A549 treated with CORT108297 at 1 μM for 4 hours (cell line): ENCODE measurements around the gene STAT6. TPM values are rescaled to one million over a fixed set of nuclear protein-coding genes. Genes with fewer than 3 reads are reported as not detected.

ENCODE experiments used
- total RNA-seq: library from RNA; stranded (reverse); fragments of 200-300 nt; extraction: Qiagen RNA extraction; gene quantifications from 5 replicates; pipeline ENCODE4 v1.2.3, GENCODE V29; 2022

The STAT6 gene, protein sequence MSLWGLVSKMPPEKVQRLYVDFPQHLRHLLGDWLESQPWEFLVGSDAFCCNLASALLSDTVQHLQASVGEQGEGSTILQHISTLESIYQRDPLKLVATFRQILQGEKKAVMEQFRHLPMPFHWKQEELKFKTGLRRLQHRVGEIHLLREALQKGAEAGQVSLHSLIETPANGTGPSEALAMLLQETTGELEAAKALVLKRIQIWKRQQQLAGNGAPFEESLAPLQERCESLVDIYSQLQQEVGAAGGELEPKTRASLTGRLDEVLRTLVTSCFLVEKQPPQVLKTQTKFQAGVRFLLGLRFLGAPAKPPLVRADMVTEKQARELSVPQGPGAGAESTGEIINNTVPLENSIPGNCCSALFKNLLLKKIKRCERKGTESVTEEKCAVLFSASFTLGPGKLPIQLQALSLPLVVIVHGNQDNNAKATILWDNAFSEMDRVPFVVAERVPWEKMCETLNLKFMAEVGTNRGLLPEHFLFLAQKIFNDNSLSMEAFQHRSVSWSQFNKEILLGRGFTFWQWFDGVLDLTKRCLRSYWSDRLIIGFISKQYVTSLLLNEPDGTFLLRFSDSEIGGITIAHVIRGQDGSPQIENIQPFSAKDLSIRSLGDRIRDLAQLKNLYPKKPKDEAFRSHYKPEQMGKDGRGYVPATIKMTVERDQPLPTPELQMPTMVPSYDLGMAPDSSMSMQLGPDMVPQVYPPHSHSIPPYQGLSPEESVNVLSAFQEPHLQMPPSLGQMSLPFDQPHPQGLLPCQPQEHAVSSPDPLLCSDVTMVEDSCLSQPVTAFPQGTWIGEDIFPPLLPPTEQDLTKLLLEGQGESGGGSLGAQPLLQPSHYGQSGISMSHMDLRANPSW
- 42.7 to 55.1 TPM (median 54.2 TPM) in 5 replicates for total RNA-seq

GRCh38 chr12:57111031-57111734 is at the start of gene STAT6:
Gene STAT6, minus strand, starts transcription at chr12:57111362. Its CDS starts 3,084 bp downstream, at chr12:57108278.

GRCh38 chr12:57146961-57147944 is 36.1 kb upstream of the STAT6 start, which contains the start of gene LRP1-AS:
Gene LRP1-AS, minus strand, starts transcription at chr12:57147619.

DNA sequence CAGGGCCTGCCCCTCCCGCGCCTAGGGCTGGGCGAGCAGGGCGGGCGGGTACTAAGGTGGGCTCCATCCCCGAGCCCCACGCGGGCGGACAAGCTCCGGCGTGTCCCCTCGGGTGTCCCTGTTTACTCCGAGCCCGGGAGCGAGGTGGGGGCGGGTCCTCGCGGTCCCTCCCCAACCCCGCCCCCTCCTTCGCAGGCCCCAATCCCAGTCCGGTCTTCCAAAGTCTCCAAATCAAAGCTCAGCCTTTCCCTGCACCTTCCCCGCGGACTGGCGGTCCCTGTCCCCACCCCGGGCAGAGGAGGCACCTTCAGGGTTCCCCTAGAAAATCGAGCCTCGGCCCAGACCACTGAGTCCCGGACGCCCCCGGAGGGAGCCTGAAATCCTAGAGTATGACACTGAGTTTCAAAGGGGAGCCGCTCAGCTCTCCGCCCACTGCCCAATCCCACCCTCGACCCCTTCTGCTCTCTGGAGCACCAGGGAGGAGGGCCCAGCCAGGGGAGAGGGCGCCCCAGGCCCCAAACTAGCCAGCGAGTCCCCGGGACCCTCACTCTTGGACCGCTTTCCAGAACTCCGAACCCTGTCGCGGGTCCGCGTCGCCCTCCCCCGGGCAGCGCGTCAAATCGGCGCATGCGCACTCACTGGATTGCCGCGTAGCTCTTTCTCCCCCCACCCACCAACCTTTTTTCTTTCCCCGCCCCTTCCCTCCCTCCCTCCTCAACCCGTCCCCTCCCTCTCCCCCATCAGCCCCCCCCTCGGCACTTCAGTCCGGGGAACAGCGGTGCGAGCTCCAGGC is 16.8 kb upstream of the STAT6 start, which contains the start of gene LRP1:
LRP1 (plus strand) TSS at position 758 of the 793 bp plus-strand sequence. CDS start 482 bp downstream, outside the sequence.

DNA sequence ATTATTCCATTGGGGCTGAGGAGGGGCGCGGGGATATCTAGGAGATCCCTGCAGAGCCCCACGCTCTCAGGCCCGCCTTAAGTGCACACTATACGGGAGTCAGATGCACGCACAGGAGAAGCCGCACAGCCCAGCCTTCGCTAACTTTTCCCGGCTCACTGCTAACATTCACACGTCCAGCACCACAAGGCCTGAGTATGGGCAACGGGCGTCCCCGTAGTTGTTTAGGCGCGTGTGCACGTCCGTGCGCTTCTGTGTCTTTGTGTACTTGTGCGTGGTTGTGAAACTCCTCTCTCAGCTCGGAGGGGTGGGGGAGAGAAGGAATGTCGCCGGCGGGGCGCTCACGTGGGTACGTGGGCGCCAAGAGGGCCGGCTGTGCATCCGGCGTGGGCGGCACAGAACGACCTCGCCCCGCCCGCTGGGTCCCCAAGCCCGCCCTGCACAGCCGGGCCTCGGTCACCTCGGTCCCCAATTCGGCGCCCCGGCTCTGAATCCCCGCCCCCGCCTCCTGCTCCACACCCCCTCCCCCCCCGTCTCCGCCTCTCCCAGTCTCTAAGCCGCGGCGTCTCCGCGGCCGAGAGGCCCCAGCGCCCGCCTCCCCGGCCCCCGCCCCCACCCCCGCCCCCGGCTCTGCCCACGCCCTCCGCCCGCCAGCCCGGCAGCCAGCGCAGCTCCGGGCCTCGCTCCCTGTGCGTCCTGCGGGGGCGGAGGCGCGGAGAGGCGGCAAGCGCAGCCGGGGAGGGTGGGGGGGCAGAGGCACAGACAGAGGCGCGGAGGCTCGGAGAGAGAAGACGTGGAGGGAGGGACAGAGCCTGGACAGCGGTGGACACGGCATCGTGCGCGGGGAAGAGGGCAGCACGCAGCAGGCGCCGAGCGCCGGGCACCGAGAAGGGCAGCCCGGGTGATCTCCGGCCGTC is 22.6 kb downstream of the STAT6 start, which contains the start of gene NAB2:
NAB2 (plus strand) TSS at position 761 of the 917 bp plus-strand sequence. CDS start 158 bp downstream, outside the sequence.

GRCh38 chr12:57078519-57079404 is 32.4 kb downstream of the STAT6 start, which contains the start of gene NEMP1:
Gene NEMP1, minus strand, starts transcription at chr12:57078791. Its CDS starts 46 bp downstream, at chr12:57078745.

DNA sequence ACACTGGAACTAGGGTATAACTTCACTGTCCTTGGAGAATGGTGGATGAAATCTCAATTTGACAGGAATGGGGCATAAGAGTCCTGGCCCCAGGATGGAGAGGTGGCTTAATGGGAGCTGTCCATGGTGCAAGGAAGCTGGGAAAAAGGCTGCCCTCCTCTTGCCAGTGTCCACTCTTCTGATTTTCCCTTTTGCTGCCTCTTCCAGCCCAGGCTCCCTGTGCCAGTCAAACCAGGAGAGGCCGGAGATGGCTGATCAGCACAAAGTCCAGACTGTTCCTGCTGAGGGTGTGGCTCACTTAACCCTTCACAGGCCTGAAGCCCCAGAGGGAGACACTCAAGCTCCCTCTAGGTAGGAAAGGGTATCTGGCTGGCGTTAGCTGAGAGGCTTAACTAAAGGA is 61.3 kb downstream of the STAT6 start, which contains the start of gene MYO1A:
MYO1A (minus strand) TSS at position 240 of the 400 bp plus-strand sequence. CDS start 1,806 bp downstream, outside the sequence.

Other genes with a start within 250 kb of the STAT6 start
- gene SDR9C7, start 177.0 kb downstream of the STAT6 start, total RNA-seq = not detected in 5 replicates
- 0.05 to 0.18 TPM (median 0.10 TPM) in 5 replicates for gene RDH16, start 153.8 kb downstream of the STAT6 start, total RNA-seq
- gene ZBTB39, start 104.8 kb downstream of the STAT6 start, total RNA-seq = 4.0 to 6.0 TPM (median 5.1 TPM) in 5 replicates
- gene TAC3, start 94.8 kb downstream of the STAT6 start, total RNA-seq = 0.11 to 0.20 TPM (median 0.13 TPM) in 3 of 5 replicates, not detected in the others
- gene MYO1A, start 61.2 kb downstream of the STAT6 start, total RNA-seq = 0.09 to 0.41 TPM (median 0.22 TPM) in 5 replicates
- 14.5 to 17.2 TPM (median 17.0 TPM) in 5 replicates for gene NEMP1, start 32.6 kb downstream of the STAT6 start, total RNA-seq
- 12.4 to 21.4 TPM (median 19.1 TPM) in 5 replicates for gene NAB2, start 22.2 kb downstream of the STAT6 start, total RNA-seq
- gene LRP1, start 17.1 kb upstream of the STAT6 start, total RNA-seq = 15.9 to 22.7 TPM (median 18.3 TPM) in 5 replicates
- gene LRP1-AS, start 36.3 kb upstream of the STAT6 start, total RNA-seq = not detected in 5 replicates
- 4.1 to 6.2 TPM (median 5.4 TPM) in 5 replicates for gene NXPH4, start 105.4 kb upstream of the STAT6 start, total RNA-seq
- gene SHMT2, start 118.3 kb upstream of the STAT6 start, total RNA-seq = 123 to 141 TPM (median 136 TPM) in 5 replicates
- gene STAC3, start 139.8 kb upstream of the STAT6 start, total RNA-seq = 0.33 to 0.47 TPM (median 0.42 TPM) in 5 replicates